ENCODE measurements around the gene TMEM45B.
"Not testable (repeated sequence)": the region's sequence is repeated elsewhere in the genome, so short reads cannot be mapped to it uniquely, and the experiment has no call there.

TMEM45B gene

DNA sequence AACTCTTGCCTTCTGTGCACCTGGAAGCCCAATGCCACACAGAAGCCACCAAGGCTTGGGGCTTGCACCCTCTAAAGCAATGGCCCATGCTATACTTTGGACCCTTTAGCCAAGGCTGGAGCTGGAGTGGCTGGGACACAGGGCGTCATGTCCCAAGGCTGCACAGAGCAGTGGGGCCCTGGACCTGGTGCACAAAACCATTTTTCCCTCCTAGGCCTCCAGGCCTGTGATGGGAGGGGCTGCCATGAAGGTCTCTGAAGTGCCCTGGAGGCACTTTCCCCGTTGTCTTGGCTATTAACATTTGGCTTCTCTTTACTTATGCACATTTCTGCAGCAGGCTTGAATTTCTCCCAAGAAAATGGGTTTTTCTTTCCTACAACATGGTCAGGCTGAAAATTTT lies 20.6 kb upstream of the TMEM45B start:
- DNase-seq (ENCODE audit: low read depth in 1 of 2, low spot score in 1 of 2) = no peak
- no peak for TF ChIP-seq POLR2AphosphoS5 (IDR thresholded peaks at IDR 0.05; ENCODE audit: low read depth)
- TF ChIP-seq REST (IDR thresholded peaks at IDR 0.05; ENCODE audit: insufficient replicate concordance, low read depth) = no peak
- TF ChIP-seq, protein P1, sequence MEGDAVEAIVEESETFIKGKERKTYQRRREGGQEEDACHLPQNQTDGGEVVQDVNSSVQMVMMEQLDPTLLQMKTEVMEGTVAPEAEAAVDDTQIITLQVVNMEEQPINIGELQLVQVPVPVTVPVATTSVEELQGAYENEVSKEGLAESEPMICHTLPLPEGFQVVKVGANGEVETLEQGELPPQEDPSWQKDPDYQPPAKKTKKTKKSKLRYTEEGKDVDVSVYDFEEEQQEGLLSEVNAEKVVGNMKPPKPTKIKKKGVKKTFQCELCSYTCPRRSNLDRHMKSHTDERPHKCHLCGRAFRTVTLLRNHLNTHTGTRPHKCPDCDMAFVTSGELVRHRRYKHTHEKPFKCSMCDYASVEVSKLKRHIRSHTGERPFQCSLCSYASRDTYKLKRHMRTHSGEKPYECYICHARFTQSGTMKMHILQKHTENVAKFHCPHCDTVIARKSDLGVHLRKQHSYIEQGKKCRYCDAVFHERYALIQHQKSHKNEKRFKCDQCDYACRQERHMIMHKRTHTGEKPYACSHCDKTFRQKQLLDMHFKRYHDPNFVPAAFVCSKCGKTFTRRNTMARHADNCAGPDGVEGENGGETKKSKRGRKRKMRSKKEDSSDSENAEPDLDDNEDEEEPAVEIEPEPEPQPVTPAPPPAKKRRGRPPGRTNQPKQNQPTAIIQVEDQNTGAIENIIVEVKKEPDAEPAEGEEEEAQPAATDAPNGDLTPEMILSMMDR (IDR thresholded peaks at IDR 0.05; ENCODE audit: insufficient read depth, low read length) = no peak
- no peak for TF ChIP-seq GABPA (IDR thresholded peaks at IDR 0.05; ENCODE audit: low read depth)
- no peak for TF ChIP-seq SPI1 (IDR thresholded peaks at IDR 0.05; ENCODE audit: borderline replicate concordance, low read depth)
- no peaks in the 10 kb centered on the region for H3K27me3 ChIP-seq (ENCODE audit: insufficient read depth, poor library complexity, severe bottlenecking)
- no peak overlapping the region for H3K27ac ChIP-seq (replicated peaks)
- no peak overlapping the region for H3K4me3 ChIP-seq (replicated peaks; ENCODE audit: insufficient read depth, low read length)

DNA sequence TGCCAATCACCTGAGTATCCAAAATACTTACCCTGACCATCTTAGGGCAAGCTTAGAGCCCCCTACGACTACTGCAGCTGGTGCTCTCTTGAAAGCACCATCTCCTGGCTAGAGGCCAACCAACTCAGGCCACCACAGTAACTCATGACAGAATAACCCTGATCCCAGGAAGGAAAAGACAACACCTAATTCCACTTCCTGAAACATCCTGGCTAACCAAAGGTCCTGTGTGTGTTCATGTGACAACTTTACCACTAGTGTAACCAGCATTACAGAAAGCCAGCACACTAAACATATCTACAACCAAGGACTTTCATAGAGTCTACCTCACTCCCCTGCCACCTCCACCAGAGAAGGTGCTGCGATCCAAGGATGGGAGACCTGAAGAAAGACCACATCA lies 17.4 kb upstream of the TMEM45B start:
- H3K4me3 ChIP-seq (replicated peaks; ENCODE audit: insufficient read depth, low read length) = no peak overlapping the region
- TF ChIP-seq REST (IDR thresholded peaks at IDR 0.05; ENCODE audit: insufficient replicate concordance, low read depth) (no peak), POLR2AphosphoS5 (IDR thresholded peaks at IDR 0.05; ENCODE audit: low read depth) (no peak), SPI1 (IDR thresholded peaks at IDR 0.05; ENCODE audit: borderline replicate concordance, low read depth) (no peak), GABPA (IDR thresholded peaks at IDR 0.05; ENCODE audit: low read depth) (no peak)
- TF ChIP-seq, protein P1 (IDR thresholded peaks at IDR 0.05; ENCODE audit: insufficient read depth, low read length) = no peak
- no peak for DNase-seq (ENCODE audit: low read depth in 1 of 2, low spot score in 1 of 2)
- no peaks in the 10 kb centered on the region for H3K27me3 ChIP-seq (ENCODE audit: insufficient read depth, poor library complexity, severe bottlenecking)
- no peak overlapping the region for H3K27ac ChIP-seq (replicated peaks)

GRCh38 chr11:129800162-129800561 lies 15.5 kb upstream of the TMEM45B start:
- not testable (repeated sequence) for H3K27ac ChIP-seq (replicated peaks); H3K4me3 ChIP-seq (replicated peaks; ENCODE audit: insufficient read depth, low read length); DNase-seq (ENCODE audit: low read depth in 1 of 2, low spot score in 1 of 2); H3K27me3 ChIP-seq (ENCODE audit: insufficient read depth, poor library complexity, severe bottlenecking)

- H3K4me3 ChIP-seq (replicated peaks; ENCODE audit: insufficient read depth, low read length) = no peak overlapping the region
- no peak overlapping the region for H3K27ac ChIP-seq (replicated peaks)
- H3K27me3 ChIP-seq (ENCODE audit: insufficient read depth, poor library complexity, severe bottlenecking) = no peaks in the 10 kb centered on the region
- TF ChIP-seq SPI1 (IDR thresholded peaks at IDR 0.05; ENCODE audit: borderline replicate concordance, low read depth) = no peak
- TF ChIP-seq GABPA (IDR thresholded peaks at IDR 0.05; ENCODE audit: low read depth) = no peak
- no peak for DNase-seq (ENCODE audit: low read depth in 1 of 2, low spot score in 1 of 2)
Observed at GRCh38 chr11:129800655-129801054, 15.0 kb upstream of the TMEM45B start.

- Histone ChIP-seq H3K4me3 (replicated peaks; ENCODE audit: insufficient read depth, low read length) (no peak overlapping the region), H3K27me3 (ENCODE audit: insufficient read depth, poor library complexity, severe bottlenecking) (no peaks in the 10 kb centered on the region), H3K27ac (replicated peaks) (no peak overlapping the region)
- DNase-seq (ENCODE audit: low read depth in 1 of 2, low spot score in 1 of 2) = no peak
- TF ChIP-seq, protein P1 (IDR thresholded peaks at IDR 0.05; ENCODE audit: insufficient read depth, low read length) = no peak
- TF ChIP-seq SPI1 (IDR thresholded peaks at IDR 0.05; ENCODE audit: borderline replicate concordance, low read depth) (no peak), POLR2AphosphoS5 (IDR thresholded peaks at IDR 0.05; ENCODE audit: low read depth) (no peak), GABPA (IDR thresholded peaks at IDR 0.05; ENCODE audit: low read depth) (no peak), REST (IDR thresholded peaks at IDR 0.05; ENCODE audit: insufficient replicate concordance, low read depth) (no peak)
Observed at GRCh38 chr11:129803533-129803932, 12.1 kb upstream of the TMEM45B start.

All from HL-60 (cell line).